Kidney epithelial cell (primary cell): Measurements from ENCODE around the gene FAM163B. TPM values are rescaled to one million over a fixed set of nuclear protein-coding genes. Genes with fewer than 3 reads are reported as not detected.

Experiments used
- DNase-seq: peaks from one replicate; pipeline ENCODE4 v3.0.0-alpha.2; 2010; ENCODE audit warnings: low read depth
- H3K27me3 ChIP-seq: 2 replicates; pipeline ENCODE4 v1.6.0; 2011; ENCODE audit warnings: low read length; ENCODE audit not compliant: control insufficient read depth, insufficient read depth
- H3K36me3 ChIP-seq: 2 replicates; pipeline ENCODE4 v1.5.1; 2011; ENCODE audit warnings: low read length; ENCODE audit not compliant: control insufficient read depth, insufficient read depth
- H3K4me3 ChIP-seq: 2 replicates; pipeline ENCODE4 v1.5.1; 2011; ENCODE audit warnings: low read depth, mild to moderate bottlenecking, control low read depth, low read length
- total RNA-seq: library from RNA; depleted of rRNA; stranded (reverse); fragments of >200 nt; gene quantifications from 2 replicates; pipeline ENCODE4 v1.2.3, GENCODE V29; 2015
- TF ChIP-seq, protein P1 (sequence below): IDR thresholded peaks from 2 replicates; pipeline ENCODE4 v1.5.1; 2011; ENCODE audit warnings: mild to moderate bottlenecking, moderate library complexity, low read length, control low read depth, inconsistent platforms; ENCODE audit not compliant: insufficient read depth, poor library complexity, severe bottlenecking

FAM163B gene
- total RNA-seq, 1 donor from 2014 or later = not detected

DNA sequence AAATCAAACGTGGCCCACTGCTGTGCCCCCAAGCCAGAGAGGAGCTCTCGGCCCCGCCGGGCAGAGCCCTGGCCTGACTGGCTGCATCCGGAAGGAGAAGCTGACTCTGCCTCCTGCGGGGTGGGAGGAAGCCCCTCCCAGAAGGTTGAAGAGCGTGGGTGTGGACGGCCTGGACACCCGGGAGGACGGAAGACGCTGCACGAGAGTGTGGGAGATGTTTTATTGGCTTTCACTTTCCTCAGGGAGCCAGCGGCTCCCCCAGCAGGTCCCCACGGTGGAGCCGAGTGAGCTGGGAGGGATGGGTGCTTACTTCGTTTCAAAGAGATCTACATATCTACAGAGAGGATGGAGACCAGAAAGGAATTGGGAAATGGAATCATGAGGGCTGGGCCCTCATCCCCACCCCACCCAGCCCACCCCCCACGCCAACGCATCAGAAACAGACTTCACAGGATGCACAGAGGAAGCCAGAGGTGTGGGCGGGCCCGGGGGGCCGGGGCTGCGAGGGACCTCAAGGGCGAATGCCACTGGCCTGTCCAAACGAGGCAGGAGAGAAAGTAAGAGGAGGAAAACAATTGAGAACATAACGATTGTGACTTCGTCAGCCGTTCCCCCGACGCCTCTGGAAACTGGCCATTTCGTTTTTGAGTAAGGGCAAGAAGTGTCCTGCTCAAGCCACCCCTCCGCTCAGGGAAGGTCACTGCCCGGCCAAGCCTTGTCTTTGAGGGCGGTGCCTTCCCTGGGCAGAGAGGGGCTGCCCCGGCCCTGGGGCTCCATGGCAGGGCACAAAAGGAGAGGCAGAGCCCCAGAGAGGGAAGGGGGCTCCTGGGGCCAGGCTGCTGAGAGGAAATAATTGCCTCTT, 32.1 kb downstream of the FAM163B start:
- Histone ChIP-seq H3K27me3 (peaks cover 60% of the 10 kb centered on the region), H3K36me3 (no peaks in the 10 kb centered on the region), H3K4me3 (no peak overlapping the region)
- no peak for DNase-seq
- TF ChIP-seq, protein P1, sequence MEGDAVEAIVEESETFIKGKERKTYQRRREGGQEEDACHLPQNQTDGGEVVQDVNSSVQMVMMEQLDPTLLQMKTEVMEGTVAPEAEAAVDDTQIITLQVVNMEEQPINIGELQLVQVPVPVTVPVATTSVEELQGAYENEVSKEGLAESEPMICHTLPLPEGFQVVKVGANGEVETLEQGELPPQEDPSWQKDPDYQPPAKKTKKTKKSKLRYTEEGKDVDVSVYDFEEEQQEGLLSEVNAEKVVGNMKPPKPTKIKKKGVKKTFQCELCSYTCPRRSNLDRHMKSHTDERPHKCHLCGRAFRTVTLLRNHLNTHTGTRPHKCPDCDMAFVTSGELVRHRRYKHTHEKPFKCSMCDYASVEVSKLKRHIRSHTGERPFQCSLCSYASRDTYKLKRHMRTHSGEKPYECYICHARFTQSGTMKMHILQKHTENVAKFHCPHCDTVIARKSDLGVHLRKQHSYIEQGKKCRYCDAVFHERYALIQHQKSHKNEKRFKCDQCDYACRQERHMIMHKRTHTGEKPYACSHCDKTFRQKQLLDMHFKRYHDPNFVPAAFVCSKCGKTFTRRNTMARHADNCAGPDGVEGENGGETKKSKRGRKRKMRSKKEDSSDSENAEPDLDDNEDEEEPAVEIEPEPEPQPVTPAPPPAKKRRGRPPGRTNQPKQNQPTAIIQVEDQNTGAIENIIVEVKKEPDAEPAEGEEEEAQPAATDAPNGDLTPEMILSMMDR = no peak

DNA sequence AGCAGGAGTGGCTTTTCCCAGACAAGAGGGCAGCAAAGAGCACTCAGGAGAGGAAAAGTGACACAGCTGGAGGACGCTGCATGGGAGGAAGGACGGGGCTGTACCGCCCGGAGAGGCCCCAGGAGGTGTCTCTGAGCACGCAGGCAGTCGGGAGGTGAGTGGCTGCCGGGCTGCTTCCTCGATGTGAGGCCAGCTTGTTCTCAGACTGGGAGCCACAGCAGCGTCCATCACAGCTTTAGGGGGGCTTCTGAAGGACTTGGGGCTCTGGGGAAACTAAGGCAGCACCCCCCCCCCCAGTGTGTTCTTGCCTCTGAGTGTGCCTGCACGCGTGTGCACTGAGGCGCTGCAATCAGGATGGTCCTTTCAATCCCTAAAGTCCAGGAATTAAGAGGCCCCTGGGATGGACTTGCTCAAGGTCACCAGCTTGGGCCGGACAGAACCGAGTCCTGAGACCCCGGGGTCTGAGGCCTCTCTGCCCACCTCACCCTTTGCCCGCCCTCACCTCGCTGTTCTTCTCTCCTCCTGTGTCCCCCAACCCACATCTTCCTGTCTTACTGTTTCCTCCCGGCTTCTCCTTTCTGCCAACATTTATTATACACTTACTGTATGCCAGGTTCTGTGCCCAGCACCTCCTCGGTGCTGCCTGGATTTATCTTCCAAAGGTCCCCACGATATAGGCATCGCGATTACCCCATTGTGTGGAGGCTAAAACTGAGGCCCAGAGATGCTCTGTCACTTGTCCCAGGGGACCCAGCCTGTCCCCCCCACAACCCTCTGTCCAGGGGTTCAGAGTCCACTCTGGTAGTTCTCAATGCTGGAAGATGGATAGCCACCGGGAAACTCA, 32.9 kb downstream of the FAM163B start:
- H3K27me3 ChIP-seq = peaks cover 53% of the 10 kb centered on the region
- TF ChIP-seq, protein P1 = no peak
- H3K4me3 ChIP-seq = no peak overlapping the region
- DNase-seq = no peak
- no peaks in the 10 kb centered on the region for H3K36me3 ChIP-seq

DNA sequence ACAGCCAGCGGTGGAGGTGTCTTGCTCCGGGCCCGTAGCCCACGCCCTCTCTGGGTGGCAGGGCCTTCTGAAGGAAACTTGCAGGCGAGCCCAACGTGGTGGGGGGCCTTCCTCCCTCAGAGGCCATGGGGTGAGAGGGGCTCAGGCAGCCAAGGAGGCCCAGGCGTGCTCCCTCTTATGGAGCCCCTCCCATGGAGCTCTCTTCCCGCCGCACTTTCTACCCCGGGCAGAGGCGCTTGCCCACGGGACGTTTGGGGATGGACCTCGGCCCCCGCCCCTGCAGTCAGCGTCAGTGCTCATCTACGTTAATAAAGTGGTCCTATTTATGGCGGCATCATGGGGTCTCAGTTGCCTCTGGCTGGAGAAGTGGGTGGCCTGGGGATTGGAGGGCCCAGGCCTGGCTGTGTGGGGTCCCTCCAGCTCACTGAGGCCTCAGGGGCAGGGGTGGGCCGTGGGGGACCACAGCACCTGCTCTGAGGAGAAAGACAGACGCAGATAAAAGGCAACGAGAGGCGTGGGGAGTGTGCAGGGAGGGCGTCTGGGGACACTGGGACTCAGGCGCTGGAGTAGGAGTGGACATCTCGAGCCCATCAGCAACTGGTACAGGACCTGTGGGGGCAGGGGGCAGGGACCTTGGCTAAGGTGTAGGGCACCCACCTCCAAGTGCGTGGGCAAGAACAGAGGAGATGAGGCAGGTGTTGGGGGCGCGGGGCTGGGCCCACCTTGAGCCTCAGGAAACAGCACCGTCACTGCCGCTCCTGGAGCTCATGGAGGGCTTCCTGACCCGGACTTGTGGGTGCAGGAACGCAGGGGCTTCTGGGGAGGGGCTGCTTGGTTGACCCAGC, 33.8 kb downstream of the FAM163B start:
- DNase-seq = no peak
- no peaks in the 10 kb centered on the region for H3K36me3 ChIP-seq
- H3K4me3 ChIP-seq = no peak overlapping the region
- TF ChIP-seq, protein P1 = no peak
- peaks cover 54% of the 10 kb centered on the region for H3K27me3 ChIP-seq

DNA sequence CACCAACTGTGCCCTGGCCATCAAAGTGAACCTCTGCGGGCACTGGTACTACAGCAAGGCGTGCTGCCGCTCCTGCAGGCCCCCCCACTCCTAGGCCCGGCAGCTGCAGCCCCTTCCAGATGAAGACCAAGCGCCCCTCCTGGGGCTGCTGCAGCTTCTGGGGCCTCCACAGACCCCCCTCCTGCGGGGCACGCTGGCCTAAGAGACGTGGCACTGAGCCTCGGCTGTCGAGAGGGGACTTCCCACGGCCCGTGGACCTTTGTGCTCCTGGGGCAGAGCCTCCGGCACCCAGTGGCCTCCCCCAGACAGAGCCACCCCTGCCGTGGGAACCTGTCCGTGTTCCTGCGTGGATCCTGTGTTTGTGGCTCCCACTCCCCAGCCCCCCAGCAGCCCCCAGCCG, 34.4 kb downstream of the FAM163B start:
- no peak overlapping the region for H3K4me3 ChIP-seq
- no peak for DNase-seq
- H3K27me3 ChIP-seq = peaks cover 53% of the 10 kb centered on the region
- no peaks in the 10 kb centered on the region for H3K36me3 ChIP-seq
- TF ChIP-seq, protein P1 = no peak

DNA sequence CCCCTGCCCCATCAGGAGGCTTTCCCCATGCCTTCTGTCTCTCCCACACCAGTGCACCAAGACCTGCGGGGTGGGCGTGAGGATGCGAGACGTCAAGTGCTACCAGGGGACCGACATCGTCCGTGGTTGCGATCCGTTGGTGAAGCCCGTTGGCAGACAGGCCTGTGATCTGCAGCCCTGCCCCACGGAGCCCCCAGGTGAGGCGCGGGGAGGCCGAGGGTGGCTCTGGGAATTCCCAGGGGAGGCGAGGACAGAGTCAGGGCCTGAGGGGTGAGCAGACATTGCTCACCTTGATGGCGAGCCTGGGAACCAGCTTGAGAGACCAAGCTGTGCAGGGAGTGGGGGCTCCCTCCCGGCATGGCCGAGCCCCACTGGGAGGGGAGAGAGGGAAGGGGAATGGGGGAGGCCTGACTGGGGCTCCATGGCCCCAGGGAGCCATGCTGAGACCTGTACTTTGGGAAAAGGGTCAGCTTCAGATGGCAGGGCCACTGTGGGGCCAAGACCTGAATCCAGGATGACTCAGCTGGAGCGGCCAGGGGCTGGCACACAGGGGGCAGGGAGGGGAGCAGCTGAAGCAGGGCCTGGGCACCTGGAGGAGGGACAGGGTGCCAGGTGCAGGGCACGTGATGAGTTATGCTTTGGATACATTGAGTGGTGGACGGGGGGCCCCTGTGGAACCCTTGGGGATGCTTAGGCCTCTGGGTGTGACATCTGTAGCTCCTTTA, 35.2 kb downstream of the FAM163B start:
- Histone ChIP-seq H3K36me3 (no peaks in the 10 kb centered on the region), H3K27me3 (peaks cover 44% of the 10 kb centered on the region)

More for the DNA sequence above, 35.2 kb downstream of the FAM163B start:
- TF ChIP-seq, protein P1 = no peak
- no peak overlapping the region for H3K4me3 ChIP-seq
- DNase-seq = no peak
